Endothelial cell of umbilical vein (primary cell): Measurements from ENCODE around the gene RBMS2. TPM values are rescaled to one million over a fixed set of nuclear protein-coding genes. Genes with fewer than 3 reads are reported as not detected.

Experiments
- BruUV-seq: library from RNA; stranded (reverse); fragments of 400-500 nt; replicated peaks from 2 replicates; lab custom pipeline; 2021; lab: Mats Ljungman, UMichigan
- CTCF ChIA-PET: fragments of 300-600, 350-600 bp; sonication (Branson Sonifier 250); formaldehyde crosslinking; loops from one replicate; lab custom pipeline; 2021; ENCODE audit warnings: antibody characterized with exemption, inconsistent platforms; lab: Charles Lee
- POLR2A ChIA-PET: fragments of 300-600, 350-600 bp; sonication (Branson Sonifier 250); formaldehyde crosslinking; loops from one replicate; lab custom pipeline; 2021; ENCODE audit warnings: antibody characterized with exemption, inconsistent platforms; lab: Charles Lee
- DNase-seq: peaks from one replicate; pipeline ENCODE4 v3.0.0-alpha.2; 2011; ENCODE audit warnings: low read depth, low spot score
- FAIRE-seq: peaks from 2 replicates; lab custom pipeline; 2011; peaks lifted over from hg19 to GRCh38; lab: Jason Lieb, UNC
- H2AFZ ChIP-seq: 2 replicates; pipeline ENCODE4 v1.6.0; 2012; ENCODE audit warnings: low read depth, low read length, control low read depth, inconsistent platforms
- H3K27ac ChIP-seq: 2 replicates; pipeline ENCODE4 v1.5.1; 2011; ENCODE audit warnings: low read depth, mild to moderate bottlenecking, control low read depth, low read length, moderate library complexity; ENCODE audit not compliant: insufficient read depth
- H3K27me3 ChIP-seq, 2 experiments: 2 replicates each; pipeline versions ENCODE4 v1.6.0 to v1.6.1; 2011; ENCODE audit warnings: low read length in 2 of 2, mixed read lengths in 1 of 2; ENCODE audit not compliant: control insufficient read depth in 2 of 2, insufficient read depth in 2 of 2
- H3K36me3 ChIP-seq, 2 experiments: 2 replicates in 1 of 2; 3 replicates in 1 of 2; pipeline ENCODE4 v1.5.1; 2011; ENCODE audit warnings: low read length in 2 of 2, mild to moderate bottlenecking in 1 of 2, moderate library complexity in 1 of 2; ENCODE audit not compliant: control insufficient read depth in 2 of 2, insufficient read depth in 2 of 2; ENCODE audit errors: extremely low read depth in 1 of 2
- H3K4me1 ChIP-seq: 3 replicates; pipeline ENCODE4 v1.5.1; 2011; ENCODE audit warnings: mild to moderate bottlenecking, low read length; ENCODE audit not compliant: control insufficient read depth, insufficient read depth; ENCODE audit errors: extremely low read depth
- H3K4me2 ChIP-seq: 2 replicates; pipeline ENCODE4 v1.6.1; 2011; ENCODE audit warnings: low read length, control low read depth, mixed read lengths; ENCODE audit not compliant: insufficient read depth
- H3K4me3 ChIP-seq, 3 experiments: fragments of 200-600 bp in 1 of 3; sonication (generic), shearing (Covaris generic) in 1 of 3; replicated peaks in 1 of 3; 2 replicates each; pipeline ENCODE4 v1.5.1; 2011 to 2016; ENCODE audit warnings: control low read depth in 3 of 3, low read length in 3 of 3, mild to moderate bottlenecking in 2 of 3, inconsistent platforms in 1 of 3, low read depth in 1 of 3, moderate library complexity in 1 of 3; ENCODE audit not compliant: insufficient read depth in 1 of 3
- H3K79me2 ChIP-seq: 2 replicates; pipeline ENCODE4 v1.6.0; 2012; ENCODE audit warnings: low read length, inconsistent platforms; ENCODE audit not compliant: control insufficient read depth, insufficient read depth
- H3K9ac ChIP-seq: replicated peaks from 2 replicates; pipeline ENCODE3; 2011; ENCODE audit warnings: low read length, control low read depth; ENCODE audit not compliant: insufficient read depth; ENCODE audit errors: extremely low read depth
- H3K9me1 ChIP-seq: replicated peaks from 3 replicates; pipeline ENCODE4 v1.6.0; 2011; ENCODE audit warnings: mild to moderate bottlenecking, low read length; ENCODE audit not compliant: control insufficient read depth, insufficient read depth; ENCODE audit errors: extremely low read depth
- H3K9me3 ChIP-seq: replicated peaks from 2 replicates; pipeline ENCODE4 v1.5.1; 2012; ENCODE audit warnings: low read length, inconsistent platforms; ENCODE audit not compliant: control insufficient read depth, insufficient read depth
- H4K20me1 ChIP-seq: replicated peaks from 2 replicates; pipeline ENCODE3; 2011; ENCODE audit warnings: mild to moderate bottlenecking, low read length; ENCODE audit not compliant: control insufficient read depth, insufficient read depth; ENCODE audit errors: extremely low read depth
- CTCF ChIP-seq, 2 donors: IDR thresholded peaks; 1 replicate in 1 of 2; 2 replicates in 1 of 2; pipeline ENCODE4 v1.5.1; 2011; ENCODE audit warnings: low read length in 2 of 2, mild to moderate bottlenecking in 2 of 2, moderate library complexity in 2 of 2, control low read depth in 1 of 2, inconsistent platforms in 1 of 2, low read depth in 1 of 2; ENCODE audit not compliant: insufficient read depth in 1 of 2; ENCODE audit errors: extremely low read depth in 1 of 2
- EZH2 ChIP-seq: IDR thresholded peaks from 2 replicates; pipeline ENCODE4 v1.6.1; 2012; ENCODE audit warnings: borderline replicate concordance, low read depth, mild to moderate bottlenecking, moderate library complexity, low read length, inconsistent platforms; ENCODE audit not compliant: severe bottlenecking
- FOS ChIP-seq: IDR thresholded peaks from 2 replicates; pipeline ENCODE4 v1.6.1; 2011; ENCODE audit warnings: mild to moderate bottlenecking, low read length, moderate library complexity, borderline replicate concordance; ENCODE audit not compliant: insufficient read depth
- GATA2 ChIP-seq: IDR thresholded peaks from 2 replicates; pipeline ENCODE4 v1.7.0; 2011; ENCODE audit warnings: low read depth, mild to moderate bottlenecking, moderate library complexity, mixed read lengths, low read length; ENCODE audit not compliant: insufficient read length, insufficient read depth
- JUN ChIP-seq: IDR thresholded peaks from 2 replicates; pipeline ENCODE4 v1.6.1; 2011; ENCODE audit warnings: borderline replicate concordance, low read depth; ENCODE audit not compliant: insufficient read length, insufficient read depth
- MAX ChIP-seq: IDR thresholded peaks from 2 replicates; pipeline ENCODE4 v1.6.1; 2011; ENCODE audit not compliant: insufficient read depth, insufficient read length
- MYC ChIP-seq: IDR thresholded peaks from one replicate; pipeline ENCODE4 v1.6.1; 2011; ENCODE audit warnings: mild to moderate bottlenecking, low read depth, low read length
- POLR2A ChIP-seq: IDR thresholded peaks from 2 replicates; pipeline ENCODE4 v1.6.1; 2012; ENCODE audit warnings: low read depth, mild to moderate bottlenecking, control low read depth, low read length
- POLR2AphosphoS5 ChIP-seq: IDR thresholded peaks from 2 replicates; pipeline ENCODE4 v1.6.1; 2012; ENCODE audit warnings: low read depth, mild to moderate bottlenecking, control low read depth, low read length, moderate library complexity; ENCODE audit not compliant: insufficient read depth
- dilution Hi-C: fragments of 300-500 bp; cut with MboI; formaldehyde crosslinking; loops from one replicate; pipeline ENCODE4 v1.15.0; 2019; ENCODE audit warnings: low sequenced_read_pairs; ENCODE audit not compliant: extremely low pct_ligation_motif_present
- intact Hi-C: fragments of 100-400 bp; cut with micrococcal nuclease; formaldehyde crosslinking; loops from one replicate; pipeline ENCODE4 v1.10.0; 2022
- polyA plus RNA-seq, 4 experiments: library from polyadenylated mRNA; depleted of rRNA in 3 of 4; stranded (reverse) in 3 of 4; unstranded in 1 of 4; fragments of >200 nt; gene quantifications; 2 replicates each; pipeline versions ENCODE4 v1.2.1 to v1.2.3, GENCODE V29; 2011 to 2012; ENCODE audit warnings: missing spikeins in 1 of 4
- total RNA-seq: library from RNA; stranded (reverse); gene quantifications from 2 replicates; pipeline ENCODE4 v1.2.3, GENCODE V29; 2021

RBMS2 gene
- total and polyA plus RNA-seq, 2 donors (not counting 3 experiments of a cell fraction or from before 2014, with no cell fraction given) = 66.8 to 103 TPM

GRCh38 chr12:56571121-56571520 is 49.5 kb downstream of the RBMS2 start:
- Histone ChIP-seq H4K20me1 (no peaks in the 10 kb centered on the region), H2AFZ (no peak overlapping the region), H3K9me1 (no peaks in the 10 kb centered on the region), H3K79me2 (peaks cover 5% of the 10 kb centered on the region), H3K4me1 (peaks cover 12% of the 10 kb centered on the region), H3K4me2 (no peak overlapping the region), H3K27me3 (no peaks in the 10 kb centered on the region), H3K9ac (no peak overlapping the region), H3K27ac (no peak overlapping the region), H3K9me3 (no peaks in the 10 kb centered on the region), H3K4me3 (no peak overlapping the region), H3K36me3 (peaks cover 6 to 20% of the 10 kb centered on the region in 2 experiments)
- ChIA-PET POLR2A (no interaction called here), CTCF (interaction anchor here (1.8 to 6.3 kb wide), 3 partner anchors 35 to 56 kb away, joined by 3 to 53 read pairs (median 7); partner anchors contain the start of gene RBMS2)
- intact Hi-C loops (no loop called here), dilution Hi-C loops (no loop called here)
- TF ChIP-seq CTCF (IDR thresholded peaks at IDR 0.05; ENCODE audit: extremely low read depth in 1 of 2, insufficient read depth in 1 of 2, low read depth in 1 of 2, low read length in 2 of 2) (no peak), FOS (no peak), MAX (no peak), POLR2A (no peak), JUN (no peak)
- no peak for FAIRE-seq
- DNase-seq = no peak
- BruUV-seq = no TSS peak

- H3K27ac ChIP-seq = no peak overlapping the region
- H2AFZ ChIP-seq = no peak overlapping the region
- ChIA-PET POLR2A (no interaction called here), CTCF (interaction anchor here (0.7 to 4.3 kb wide), 4 partner anchors 10 to 57 kb away, joined by 4 to 124 read pairs (median 5); no protein-coding TSS in a partner anchor)
- peaks cover 2% of the 10 kb centered on the region for H3K79me2 ChIP-seq
- H3K4me3 ChIP-seq = no peak overlapping the region
- dilution Hi-C loops (no loop called here), intact Hi-C loops (loop anchor here (2.0 kb wide), 1 partner anchor 23 kb away; no protein-coding TSS in a partner anchor)
- H3K9ac ChIP-seq = no peak overlapping the region
- no peak overlapping the region for H3K4me2 ChIP-seq
- TF ChIP-seq GATA2 (no peak), POLR2A (no peak), JUN (no peak), EZH2 (no peak), CTCF (IDR thresholded peaks at IDR 0.05; ENCODE audit: extremely low read depth in 1 of 2, insufficient read depth in 1 of 2, low read depth in 1 of 2, low read length in 2 of 2) (no peak), POLR2AphosphoS5 (no peak), MAX (no peak), MYC (no peak), FOS (no peak)
- peaks cover 4% of the 10 kb centered on the region for H3K4me1 ChIP-seq
- H3K27me3 ChIP-seq = no peaks in the 10 kb centered on the region
- no peak for FAIRE-seq
- DNase-seq = no peak
- no peaks in the 10 kb centered on the region for H3K9me3 ChIP-seq
- H4K20me1 ChIP-seq = no peaks in the 10 kb centered on the region
- no peaks in the 10 kb centered on the region for H3K9me1 ChIP-seq
- BruUV-seq = no TSS peak
- H3K36me3 ChIP-seq = peaks cover 6 to 20% of the 10 kb centered on the region in 2 experiments
Measured at GRCh38 chr12:56572288-56572687, 50.7 kb downstream of the RBMS2 start.
